ENCODE results near the gene PRR12. TPM values are rescaled to one million over a fixed set of nuclear protein-coding genes. Genes with fewer than 3 reads are reported as not detected.
A peak's percentile ranks its signal among the peaks of the same experiment; 100 is the strongest.

PRR12 gene
- total and polyA plus RNA-seq, 9 of the 15 experiments (the other 6 are each of a cell fraction or from before 2014, with no cell fraction given), result 0.01 to 21.1 (median 0.98) TPM

DNA sequence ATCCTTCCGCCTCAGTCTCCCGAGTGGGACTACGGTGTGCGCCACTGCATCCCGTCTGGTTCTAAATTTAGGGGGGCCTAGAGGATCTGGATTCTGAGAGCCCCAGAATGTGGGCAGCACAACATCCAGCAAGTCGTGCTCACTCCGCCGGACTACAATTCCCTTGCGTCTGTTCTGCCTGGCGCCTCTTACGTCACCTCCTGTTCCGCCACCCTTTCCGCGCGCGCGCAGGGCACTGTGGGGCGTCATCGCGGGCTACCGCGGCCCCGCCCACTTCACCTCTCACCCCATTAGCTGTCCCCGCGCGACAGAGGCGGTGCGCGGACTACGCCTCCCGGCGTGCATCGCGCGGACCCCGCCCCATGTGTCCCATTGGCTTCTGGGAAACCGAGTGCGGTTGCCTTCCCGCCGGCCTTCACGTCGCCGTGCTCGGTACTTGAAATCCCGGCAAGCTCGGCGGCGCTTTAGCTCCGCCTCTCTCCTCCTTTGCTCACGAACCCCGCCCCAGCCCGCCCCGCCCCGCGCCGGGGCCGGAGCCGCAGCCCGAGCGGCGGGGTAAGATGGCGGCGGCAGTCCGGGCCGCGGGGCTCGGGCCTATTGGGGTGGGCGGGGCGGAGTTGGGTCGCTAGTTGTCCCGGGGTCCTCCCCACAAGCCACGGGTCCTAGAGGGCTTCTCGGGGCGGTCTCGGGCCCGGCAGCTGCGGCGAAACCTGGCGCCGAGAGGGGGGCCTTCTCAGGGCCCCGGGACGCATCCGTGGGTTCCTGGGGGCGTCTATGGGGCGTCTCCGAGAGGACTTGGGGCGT, 50.9 kb downstream of the PRR12 start, which contains the start of gene SCAF1 (continued):
- TF ChIP-seq, protein P1, sequence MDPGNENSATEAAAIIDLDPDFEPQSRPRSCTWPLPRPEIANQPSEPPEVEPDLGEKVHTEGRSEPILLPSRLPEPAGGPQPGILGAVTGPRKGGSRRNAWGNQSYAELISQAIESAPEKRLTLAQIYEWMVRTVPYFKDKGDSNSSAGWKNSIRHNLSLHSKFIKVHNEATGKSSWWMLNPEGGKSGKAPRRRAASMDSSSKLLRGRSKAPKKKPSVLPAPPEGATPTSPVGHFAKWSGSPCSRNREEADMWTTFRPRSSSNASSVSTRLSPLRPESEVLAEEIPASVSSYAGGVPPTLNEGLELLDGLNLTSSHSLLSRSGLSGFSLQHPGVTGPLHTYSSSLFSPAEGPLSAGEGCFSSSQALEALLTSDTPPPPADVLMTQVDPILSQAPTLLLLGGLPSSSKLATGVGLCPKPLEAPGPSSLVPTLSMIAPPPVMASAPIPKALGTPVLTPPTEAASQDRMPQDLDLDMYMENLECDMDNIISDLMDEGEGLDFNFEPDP (CRISPR knock-in tag; IDR thresholded peaks at IDR 0.05), result no peak
- peak; percentile 49; the same call in 1 of the 2 replicates for TF ChIP-seq BHLHE40 (IDR thresholded peaks at IDR 0.05; ENCODE audit: low read length)
- TF ChIP-seq RAD21 (CRISPR knock-in tag; conservative IDR thresholded peaks at IDR 0.05 in 1 of 2, IDR thresholded peaks at IDR 0.05 in 1 of 2), result 0 out of 4 replicates have a peak, but pooled peaks of 1 of the 2 experiments have one; percentile 6
- TF ChIP-seq POLR2G (IDR thresholded peaks at IDR 0.05; ENCODE audit: low read depth, low read length), result peak; percentile 90
- TF ChIP-seq THRAP3 (IDR thresholded peaks at IDR 0.05; ENCODE audit: borderline replicate concordance), result no peak
- TF ChIP-seq, protein P2, sequence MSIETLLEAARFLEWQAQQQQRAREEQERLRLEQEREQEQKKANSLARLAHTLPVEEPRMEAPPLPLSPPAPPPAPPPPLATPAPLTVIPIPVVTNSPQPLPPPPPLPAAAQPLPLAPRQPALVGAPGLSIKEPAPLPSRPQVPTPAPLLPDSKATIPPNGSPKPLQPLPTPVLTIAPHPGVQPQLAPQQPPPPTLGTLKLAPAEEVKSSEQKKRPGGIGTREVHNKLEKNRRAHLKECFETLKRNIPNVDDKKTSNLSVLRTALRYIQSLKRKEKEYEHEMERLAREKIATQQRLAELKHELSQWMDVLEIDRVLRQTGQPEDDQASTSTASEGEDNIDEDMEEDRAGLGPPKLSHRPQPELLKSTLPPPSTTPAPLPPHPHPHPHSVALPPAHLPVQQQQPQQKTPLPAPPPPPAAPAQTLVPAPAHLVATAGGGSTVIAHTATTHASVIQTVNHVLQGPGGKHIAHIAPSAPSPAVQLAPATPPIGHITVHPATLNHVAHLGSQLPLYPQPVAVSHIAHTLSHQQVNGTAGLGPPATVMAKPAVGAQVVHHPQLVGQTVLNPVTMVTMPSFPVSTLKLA (conservative IDR thresholded peaks at IDR 0.05), result peak; percentile 78 to 88
- peak; percentile 79; the same call in 1 of the 2 replicates for TF ChIP-seq E2F3 (CRISPR knock-in tag; IDR thresholded peaks at IDR 0.05)
- peak; percentile 96 for TF ChIP-seq CREB1 (IDR thresholded peaks at IDR 0.05)
- peak; percentile 97 for TF ChIP-seq CREB1 (CRISPR knock-in tag; IDR thresholded peaks at IDR 0.05)
- TF ChIP-seq, protein P3, sequence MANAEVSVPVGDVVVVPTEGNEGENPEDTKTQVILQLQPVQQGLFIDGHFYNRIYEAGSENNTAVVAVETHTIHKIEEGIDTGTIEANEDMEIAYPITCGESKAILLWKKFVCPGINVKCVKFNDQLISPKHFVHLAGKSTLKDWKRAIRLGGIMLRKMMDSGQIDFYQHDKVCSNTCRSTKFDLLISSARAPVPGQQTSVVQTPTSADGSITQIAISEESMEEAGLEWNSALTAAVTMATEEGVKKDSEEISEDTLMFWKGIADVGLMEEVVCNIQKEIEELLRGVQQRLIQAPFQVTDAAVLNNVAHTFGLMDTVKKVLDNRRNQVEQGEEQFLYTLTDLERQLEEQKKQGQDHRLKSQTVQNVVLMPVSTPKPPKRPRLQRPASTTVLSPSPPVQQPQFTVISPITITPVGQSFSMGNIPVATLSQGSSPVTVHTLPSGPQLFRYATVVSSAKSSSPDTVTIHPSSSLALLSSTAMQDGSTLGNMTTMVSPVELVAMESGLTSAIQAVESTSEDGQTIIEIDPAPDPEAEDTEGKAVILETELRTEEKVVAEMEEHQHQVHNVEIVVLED (CRISPR knock-in tag; IDR thresholded peaks at IDR 0.05), result peak; percentile 90
- no peak for TF ChIP-seq ZNF324 (CRISPR knock-in tag; IDR thresholded peaks at IDR 0.05)
- TF ChIP-seq, protein P4, sequence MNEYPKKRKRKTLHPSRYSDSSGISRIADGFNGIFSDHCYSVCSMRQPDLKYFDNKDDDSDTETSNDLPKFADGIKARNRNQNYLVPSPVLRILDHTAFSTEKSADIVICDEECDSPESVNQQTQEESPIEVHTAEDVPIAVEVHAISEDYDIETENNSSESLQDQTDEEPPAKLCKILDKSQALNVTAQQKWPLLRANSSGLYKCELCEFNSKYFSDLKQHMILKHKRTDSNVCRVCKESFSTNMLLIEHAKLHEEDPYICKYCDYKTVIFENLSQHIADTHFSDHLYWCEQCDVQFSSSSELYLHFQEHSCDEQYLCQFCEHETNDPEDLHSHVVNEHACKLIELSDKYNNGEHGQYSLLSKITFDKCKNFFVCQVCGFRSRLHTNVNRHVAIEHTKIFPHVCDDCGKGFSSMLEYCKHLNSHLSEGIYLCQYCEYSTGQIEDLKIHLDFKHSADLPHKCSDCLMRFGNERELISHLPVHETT (CRISPR knock-in tag; conservative IDR thresholded peaks at IDR 0.05 in 1 of 2, IDR thresholded peaks at IDR 0.05 in 1 of 2), result peak in 1 of 2 experiments; percentile 97; a peak in 2 of 4 replicates
- TF ChIP-seq GABPA (tag; conservative IDR thresholded peaks at IDR 0.05; ENCODE audit: low read depth), result peak; percentile 96
- TF ChIP-seq, protein P5, sequence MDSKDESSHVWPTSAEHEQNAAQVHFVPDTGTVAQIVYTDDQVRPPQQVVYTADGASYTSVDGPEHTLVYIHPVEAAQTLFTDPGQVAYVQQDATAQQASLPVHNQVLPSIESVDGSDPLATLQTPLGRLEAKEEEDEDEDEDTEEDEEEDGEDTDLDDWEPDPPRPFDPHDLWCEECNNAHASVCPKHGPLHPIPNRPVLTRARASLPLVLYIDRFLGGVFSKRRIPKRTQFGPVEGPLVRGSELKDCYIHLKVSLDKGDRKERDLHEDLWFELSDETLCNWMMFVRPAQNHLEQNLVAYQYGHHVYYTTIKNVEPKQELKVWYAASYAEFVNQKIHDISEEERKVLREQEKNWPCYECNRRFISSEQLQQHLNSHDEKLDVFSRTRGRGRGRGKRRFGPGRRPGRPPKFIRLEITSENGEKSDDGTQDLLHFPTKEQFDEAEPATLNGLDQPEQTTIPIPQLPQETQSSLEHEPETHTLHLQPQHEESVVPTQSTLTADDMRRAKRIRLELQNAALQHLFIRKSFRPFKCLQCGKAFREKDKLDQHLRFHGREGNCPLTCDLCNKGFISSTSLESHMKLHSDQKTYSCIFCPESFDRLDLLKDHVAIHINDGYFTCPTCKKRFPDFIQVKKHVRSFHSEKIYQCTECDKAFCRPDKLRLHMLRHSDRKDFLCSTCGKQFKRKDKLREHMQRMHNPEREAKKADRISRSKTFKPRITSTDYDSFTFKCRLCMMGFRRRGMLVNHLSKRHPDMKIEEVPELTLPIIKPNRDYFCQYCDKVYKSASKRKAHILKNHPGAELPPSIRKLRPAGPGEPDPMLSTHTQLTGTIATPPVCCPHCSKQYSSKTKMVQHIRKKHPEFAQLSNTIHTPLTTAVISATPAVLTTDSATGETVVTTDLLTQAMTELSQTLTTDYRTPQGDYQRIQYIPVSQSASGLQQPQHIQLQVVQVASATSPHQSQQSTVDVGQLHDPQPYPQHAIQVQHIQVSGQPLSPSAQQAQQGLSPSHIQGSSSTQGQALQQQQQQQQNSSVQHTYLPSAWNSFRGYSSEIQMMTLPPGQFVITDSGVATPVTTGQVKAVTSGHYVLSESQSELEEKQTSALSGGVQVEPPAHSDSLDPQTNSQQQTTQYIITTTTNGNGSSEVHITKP (IDR thresholded peaks at IDR 0.05; ENCODE audit: partially characterized antibody), result peak; percentile 36
- TF ChIP-seq RBBP5 (IDR thresholded peaks at IDR 0.05; ENCODE audit: borderline replicate concordance, insufficient read depth, low read length, poor library complexity, severe bottlenecking), result peak; percentile 56
- peak; percentile 85 for TF ChIP-seq SUPT5H (IDR thresholded peaks at IDR 0.05)

Measured in K562 (cell line).